Measurements from ENCODE around the gene TRPV2. TPM values are rescaled to one million over a fixed set of nuclear protein-coding genes. Genes with fewer than 3 reads are reported as not detected.

TRPV2 gene
- total and polyA plus RNA-seq, 9 of the 15 experiments (the other 6 are each of a cell fraction or from before 2014, with no cell fraction given) = 10.0 to 97.5 (median 30.3) TPM

GRCh38 chr17:16398270-16399267 lies 16.8 kb upstream of the TRPV2 start (continued):
- no peak for TF ChIP-seq ZNF449 (CRISPR knock-in tag; IDR thresholded peaks at IDR 0.05)
- no peak for TF ChIP-seq ZNF184 (CRISPR knock-in tag; IDR thresholded peaks at IDR 0.05)
- TF ChIP-seq, protein P1, sequence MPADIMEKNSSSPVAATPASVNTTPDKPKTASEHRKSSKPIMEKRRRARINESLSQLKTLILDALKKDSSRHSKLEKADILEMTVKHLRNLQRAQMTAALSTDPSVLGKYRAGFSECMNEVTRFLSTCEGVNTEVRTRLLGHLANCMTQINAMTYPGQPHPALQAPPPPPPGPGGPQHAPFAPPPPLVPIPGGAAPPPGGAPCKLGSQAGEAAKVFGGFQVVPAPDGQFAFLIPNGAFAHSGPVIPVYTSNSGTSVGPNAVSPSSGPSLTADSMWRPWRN (IDR thresholded peaks at IDR 0.05; ENCODE audit: low read depth) = no peak
- TF ChIP-seq, protein P2, sequence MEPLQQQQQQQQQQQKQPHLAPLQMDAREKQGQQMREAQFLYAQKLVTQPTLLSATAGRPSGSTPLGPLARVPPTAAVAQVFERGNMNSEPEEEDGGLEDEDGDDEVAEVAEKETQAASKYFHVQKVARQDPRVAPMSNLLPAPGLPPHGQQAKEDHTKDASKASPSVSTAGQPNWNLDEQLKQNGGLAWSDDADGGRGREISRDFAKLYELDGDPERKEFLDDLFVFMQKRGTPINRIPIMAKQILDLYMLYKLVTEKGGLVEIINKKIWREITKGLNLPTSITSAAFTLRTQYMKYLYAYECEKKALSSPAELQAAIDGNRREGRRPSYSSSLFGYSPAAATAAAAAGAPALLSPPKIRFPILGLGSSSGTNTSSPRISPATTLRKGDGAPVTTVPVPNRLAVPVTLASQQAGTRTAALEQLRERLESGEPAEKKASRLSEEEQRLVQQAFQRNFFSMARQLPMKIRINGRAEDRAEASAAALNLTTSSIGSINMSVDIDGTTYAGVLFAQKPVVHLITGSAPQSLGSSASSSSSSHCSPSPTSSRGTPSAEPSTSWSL (CRISPR knock-in tag; IDR thresholded peaks at IDR 0.05; ENCODE audit: borderline replicate concordance) = no peak
- TF ChIP-seq SRSF7 (optimal IDR thresholded peaks at IDR 0.05; ENCODE audit: low read depth, low read length) = no peak
- TF ChIP-seq ETV1 (tag; conservative IDR thresholded peaks at IDR 0.05; ENCODE audit: low read depth) = no peak; the same call in 1 of the 2 replicates
- TF ChIP-seq, protein P3, sequence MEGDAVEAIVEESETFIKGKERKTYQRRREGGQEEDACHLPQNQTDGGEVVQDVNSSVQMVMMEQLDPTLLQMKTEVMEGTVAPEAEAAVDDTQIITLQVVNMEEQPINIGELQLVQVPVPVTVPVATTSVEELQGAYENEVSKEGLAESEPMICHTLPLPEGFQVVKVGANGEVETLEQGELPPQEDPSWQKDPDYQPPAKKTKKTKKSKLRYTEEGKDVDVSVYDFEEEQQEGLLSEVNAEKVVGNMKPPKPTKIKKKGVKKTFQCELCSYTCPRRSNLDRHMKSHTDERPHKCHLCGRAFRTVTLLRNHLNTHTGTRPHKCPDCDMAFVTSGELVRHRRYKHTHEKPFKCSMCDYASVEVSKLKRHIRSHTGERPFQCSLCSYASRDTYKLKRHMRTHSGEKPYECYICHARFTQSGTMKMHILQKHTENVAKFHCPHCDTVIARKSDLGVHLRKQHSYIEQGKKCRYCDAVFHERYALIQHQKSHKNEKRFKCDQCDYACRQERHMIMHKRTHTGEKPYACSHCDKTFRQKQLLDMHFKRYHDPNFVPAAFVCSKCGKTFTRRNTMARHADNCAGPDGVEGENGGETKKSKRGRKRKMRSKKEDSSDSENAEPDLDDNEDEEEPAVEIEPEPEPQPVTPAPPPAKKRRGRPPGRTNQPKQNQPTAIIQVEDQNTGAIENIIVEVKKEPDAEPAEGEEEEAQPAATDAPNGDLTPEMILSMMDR (IDR thresholded peaks at IDR 0.05 in 2 of 3, conservative IDR thresholded peaks at IDR 0.05 in 1 of 3; ENCODE audit: insufficient read depth in 2 of 3, low read depth in 1 of 3, low read length in 3 of 3) = no peak
- no peak for TF ChIP-seq MTA3 (IDR thresholded peaks at IDR 0.05; ENCODE audit: borderline replicate concordance)
- no peak for TF ChIP-seq ZBTB34 (CRISPR knock-in tag; IDR thresholded peaks at IDR 0.05)
